H1 (cell line): ENCODE data around the gene MARS2.

Source experiments
- BCL11A ChIP-seq, 2 experiments: IDR thresholded peaks; one replicate each; pipeline ENCODE4 v1.6.1; 2011; ENCODE audit warnings: low read depth in 2 of 2, low read length in 2 of 2, mild to moderate bottlenecking in 2 of 2
- CHD2 ChIP-seq: IDR thresholded peaks from 2 replicates; pipeline ENCODE4 v1.6.1; 2012; ENCODE audit warnings: low read length, improper control_type of control experiment
- CTCF ChIP-seq, 3 experiments: IDR thresholded peaks; 1 replicate in 2 of 3; 2 replicates in 1 of 3; pipeline versions ENCODE4 v1.5.1 to v1.6.1; 2011; ENCODE audit warnings: low read length in 3 of 3, mild to moderate bottlenecking in 3 of 3, inconsistent platforms in 2 of 3, low read depth in 1 of 3, moderate library complexity in 1 of 3; ENCODE audit not compliant: insufficient read depth in 1 of 3; ENCODE audit errors: control extremely low read depth in 1 of 3
- EP300 ChIP-seq, 2 experiments: IDR thresholded peaks; 1 replicate in 1 of 2; 2 replicates in 1 of 2; pipeline ENCODE4 v1.6.1; 2011 to 2012; ENCODE audit warnings: low read depth in 2 of 2, low read length in 2 of 2, mild to moderate bottlenecking in 2 of 2, borderline replicate concordance in 1 of 2, inconsistent platforms in 1 of 2, moderate library complexity in 1 of 2
- EZH2 ChIP-seq: fragments of 200-600 bp; sonication (generic); IDR thresholded peaks from 2 replicates; pipeline ENCODE4 v1.7.1; 2012; ENCODE audit warnings: low read depth, mild to moderate bottlenecking, moderate library complexity, low read length, inconsistent platforms; ENCODE audit not compliant: severe bottlenecking
- GABPA ChIP-seq: IDR thresholded peaks from 2 replicates; pipeline ENCODE4 v1.6.1; 2011; ENCODE audit warnings: mild to moderate bottlenecking, low read length, moderate library complexity, borderline replicate concordance; ENCODE audit not compliant: insufficient read depth
- MAX ChIP-seq: IDR thresholded peaks from 2 replicates; pipeline ENCODE4 v1.6.1; 2012; ENCODE audit warnings: inconsistent platforms
- POLR2AphosphoS5 ChIP-seq: IDR thresholded peaks from 2 replicates; pipeline ENCODE4 v1.6.1; 2011; ENCODE audit warnings: low read depth, low read length
- SP2 ChIP-seq: IDR thresholded peaks from 2 replicates; pipeline ENCODE4 v1.6.1; 2012; ENCODE audit warnings: mild to moderate bottlenecking, low read length, inconsistent platforms
- ZNF274 ChIP-seq: IDR thresholded peaks from 2 replicates; pipeline ENCODE4 v1.7.0; 2012; ENCODE audit warnings: low read length, borderline replicate concordance; ENCODE audit errors: extremely low read depth

GRCh38 chr2:197675246-197675645 is 29.9 kb upstream of the MARS2 start, which contains the start of gene RFTN2:
- TF ChIP-seq CTCF (IDR thresholded peaks at IDR 0.05; ENCODE audit: control extremely low read depth in 1 of 3, insufficient read depth in 1 of 3, low read depth in 1 of 3, low read length in 3 of 3): no peak
- TF ChIP-seq GABPA: no peak
- TF ChIP-seq ZNF274: no peak
- no peak for TF ChIP-seq CHD2
- no peak for TF ChIP-seq EZH2
- no peak for TF ChIP-seq EP300 (IDR thresholded peaks at IDR 0.05; ENCODE audit: borderline replicate concordance in 1 of 2, low read depth in 2 of 2, low read length in 2 of 2)
- TF ChIP-seq POLR2AphosphoS5: no peak
- TF ChIP-seq SP2: no peak
- TF ChIP-seq BCL11A (IDR thresholded peaks at IDR 0.05; ENCODE audit: low read depth in 2 of 2, low read length in 2 of 2): no peak
- no peak for TF ChIP-seq MAX
